Measurements from ENCODE around the gene FGF4. TPM values are rescaled to one million over a fixed set of nuclear protein-coding genes. Genes with fewer than 3 reads are reported as not detected.

FGF4 gene
- total RNA-seq, 4 donors from 2014 or later, result not detected

DNA sequence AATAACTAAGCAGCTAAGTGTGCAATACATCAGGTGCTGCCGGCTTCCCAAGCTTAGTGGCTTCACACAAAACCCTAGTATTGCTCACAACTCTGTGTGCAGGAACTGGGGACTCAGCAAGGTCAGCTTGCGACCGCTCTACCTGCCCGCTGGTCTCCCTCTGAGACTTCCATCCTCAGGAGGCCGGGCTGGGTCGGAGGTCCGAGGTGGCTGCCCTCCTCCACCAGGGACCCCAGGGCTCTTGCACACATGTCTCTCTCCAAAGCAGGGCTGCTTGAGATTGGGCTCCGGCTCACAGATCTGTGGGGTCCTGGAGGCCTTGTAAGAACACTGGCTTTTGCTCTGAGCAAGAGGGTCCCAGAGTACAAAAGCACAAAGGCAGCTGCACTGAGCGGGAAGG, 45.9 kb downstream of the FGF4 start:
- TF ChIP-seq POLR2A (IDR thresholded peaks at IDR 0.05), result no peak
- TF ChIP-seq, protein P1, sequence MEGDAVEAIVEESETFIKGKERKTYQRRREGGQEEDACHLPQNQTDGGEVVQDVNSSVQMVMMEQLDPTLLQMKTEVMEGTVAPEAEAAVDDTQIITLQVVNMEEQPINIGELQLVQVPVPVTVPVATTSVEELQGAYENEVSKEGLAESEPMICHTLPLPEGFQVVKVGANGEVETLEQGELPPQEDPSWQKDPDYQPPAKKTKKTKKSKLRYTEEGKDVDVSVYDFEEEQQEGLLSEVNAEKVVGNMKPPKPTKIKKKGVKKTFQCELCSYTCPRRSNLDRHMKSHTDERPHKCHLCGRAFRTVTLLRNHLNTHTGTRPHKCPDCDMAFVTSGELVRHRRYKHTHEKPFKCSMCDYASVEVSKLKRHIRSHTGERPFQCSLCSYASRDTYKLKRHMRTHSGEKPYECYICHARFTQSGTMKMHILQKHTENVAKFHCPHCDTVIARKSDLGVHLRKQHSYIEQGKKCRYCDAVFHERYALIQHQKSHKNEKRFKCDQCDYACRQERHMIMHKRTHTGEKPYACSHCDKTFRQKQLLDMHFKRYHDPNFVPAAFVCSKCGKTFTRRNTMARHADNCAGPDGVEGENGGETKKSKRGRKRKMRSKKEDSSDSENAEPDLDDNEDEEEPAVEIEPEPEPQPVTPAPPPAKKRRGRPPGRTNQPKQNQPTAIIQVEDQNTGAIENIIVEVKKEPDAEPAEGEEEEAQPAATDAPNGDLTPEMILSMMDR (IDR thresholded peaks at IDR 0.05), result no peak
- WGBS, 2 donors, result 89 to 93% methylated on average over 3 to 9 of the region's 9 CpGs
- no peak overlapping the region for H3K4me3 ChIP-seq (replicated peaks in 1 of 3)
- no peaks in the 10 kb centered on the region for H3K9me3 ChIP-seq
- H3K4me1 ChIP-seq, result no peaks in the 10 kb centered on the region
- DNase-seq, result no peak
- intact Hi-C loops (cut with DNase I), result no loop called here
- no peak overlapping the region for H3K27ac ChIP-seq
- H3K27me3 ChIP-seq, result no peaks in the 10 kb centered on the region
- no peaks in the 10 kb centered on the region for H3K36me3 ChIP-seq

DNA sequence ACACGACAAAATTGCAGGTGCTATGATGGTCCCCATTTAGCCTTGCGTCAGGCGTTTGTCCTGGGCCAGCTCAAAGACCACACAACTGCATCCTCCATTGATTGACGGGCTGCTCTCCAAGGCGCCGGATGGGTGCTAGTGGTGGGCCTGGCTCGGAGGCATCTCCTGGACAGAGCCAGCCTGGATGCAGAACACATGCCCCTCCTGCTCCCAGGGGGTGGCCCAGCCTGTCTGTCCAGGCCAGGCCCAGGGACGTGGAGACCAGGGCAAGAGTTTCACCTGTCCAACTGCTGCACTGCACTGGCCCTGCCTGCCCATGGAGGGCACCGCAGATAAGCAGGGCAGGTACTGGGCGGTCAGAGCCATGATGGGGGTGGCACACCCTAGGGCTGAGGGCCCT, 47.9 kb downstream of the FGF4 start:
- Histone ChIP-seq H3K4me3 (replicated peaks in 1 of 3) (no peak overlapping the region), H3K9me3 (no peaks in the 10 kb centered on the region), H3K27me3 (no peaks in the 10 kb centered on the region), H3K36me3 (no peaks in the 10 kb centered on the region), H3K27ac (no peak overlapping the region), H3K4me1 (no peaks in the 10 kb centered on the region)
- TF ChIP-seq, protein P1 (IDR thresholded peaks at IDR 0.05), result no peak
- no peak for TF ChIP-seq POLR2A (IDR thresholded peaks at IDR 0.05)
- no peak for DNase-seq
- WGBS, 2 donors, result 94 to 98% methylated on average over 5 to 10 of the region's 10 CpGs
- intact Hi-C loops (cut with DNase I), result no loop called here

DNA sequence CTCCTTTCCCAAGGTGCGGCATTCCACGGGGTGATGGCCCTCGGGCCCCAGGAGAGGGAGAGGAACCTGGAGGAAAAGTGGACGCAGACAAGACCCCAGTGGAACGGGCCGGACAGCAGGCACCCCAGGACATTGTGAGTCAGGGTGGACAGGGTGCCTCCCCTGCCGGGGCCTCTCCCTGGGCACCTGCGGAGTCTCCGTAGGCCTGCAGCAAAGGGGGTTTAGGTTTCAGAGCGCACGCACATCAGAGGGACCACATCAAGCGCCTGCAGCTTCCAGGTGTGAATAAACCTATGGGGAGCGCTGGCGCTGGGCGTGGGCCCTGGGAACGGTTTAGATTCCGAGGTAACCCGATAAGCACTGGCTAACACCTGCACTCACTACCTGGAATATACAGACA, 48.7 kb downstream of the FGF4 start:
- Histone ChIP-seq H3K9me3 (no peaks in the 10 kb centered on the region), H3K27ac (no peak overlapping the region), H3K4me3 (replicated peaks in 1 of 3) (no peak overlapping the region), H3K27me3 (no peaks in the 10 kb centered on the region), H3K4me1 (no peaks in the 10 kb centered on the region), H3K36me3 (no peaks in the 10 kb centered on the region)
- no peak for DNase-seq
- 83 to 89% methylated on average over 6 to 17 of the region's 18 CpGs for WGBS, 2 donors
- intact Hi-C loops (cut with DNase I), result no loop called here
- no peak for TF ChIP-seq POLR2A (IDR thresholded peaks at IDR 0.05)
- TF ChIP-seq, protein P1 (IDR thresholded peaks at IDR 0.05), result no peak

DNA sequence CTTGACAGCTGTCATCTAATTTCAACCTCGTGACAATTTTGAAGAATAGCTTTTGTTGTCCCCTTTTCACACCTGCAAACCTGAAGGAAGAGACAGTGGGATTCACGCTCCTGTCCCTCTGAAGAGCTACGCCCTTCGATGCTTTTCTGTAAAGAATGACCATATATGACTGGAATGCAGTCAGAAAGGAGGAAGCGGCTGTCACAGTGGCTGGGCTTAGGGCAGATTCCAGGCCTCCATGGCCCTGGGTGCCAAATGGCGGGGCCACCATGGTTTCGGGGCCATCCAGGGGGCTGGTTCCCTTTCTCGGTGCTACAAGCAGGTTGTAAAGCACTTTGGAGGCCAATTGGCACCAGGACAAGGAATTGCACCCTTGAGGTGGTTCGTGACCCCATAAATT, 49.1 kb downstream of the FGF4 start:
- intact Hi-C loops (cut with DNase I), result no loop called here
- Histone ChIP-seq H3K27ac (no peak overlapping the region), H3K9me3 (no peaks in the 10 kb centered on the region), H3K4me1 (no peaks in the 10 kb centered on the region), H3K36me3 (no peaks in the 10 kb centered on the region), H3K4me3 (replicated peaks in 1 of 3) (no peak overlapping the region), H3K27me3 (no peaks in the 10 kb centered on the region)
- DNase-seq, result no peak
- TF ChIP-seq POLR2A (IDR thresholded peaks at IDR 0.05), result no peak
- TF ChIP-seq, protein P1 (IDR thresholded peaks at IDR 0.05), result no peak
- 68 to 81% methylated on average over 9 of the region's 9 CpGs for WGBS, 2 donors

DNA sequence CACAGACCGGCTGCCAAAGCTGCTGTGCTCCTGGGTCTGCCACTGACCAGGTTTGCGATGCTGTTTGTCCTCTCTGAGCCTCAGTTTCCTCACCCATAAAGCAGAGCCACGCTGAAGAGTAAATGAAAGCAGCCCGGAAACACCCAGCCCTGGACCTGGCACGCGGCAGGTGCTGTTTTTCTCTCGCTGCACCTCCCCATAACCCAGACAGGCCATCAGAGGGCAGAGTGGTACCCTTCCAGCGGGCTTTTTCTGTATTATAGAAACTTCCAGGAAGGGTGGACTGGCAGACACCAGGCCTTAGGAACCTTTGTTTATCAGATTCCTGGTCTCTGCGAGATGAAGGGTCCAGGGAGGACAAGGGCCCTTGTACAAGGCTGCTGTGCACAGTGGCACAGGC, 53.4 kb downstream of the FGF4 start:
- WGBS, 2 donors, result 42 to 59% methylated on average over 2 to 9 of the region's 9 CpGs
- Histone ChIP-seq H3K4me1 (no peaks in the 10 kb centered on the region), H3K27me3 (no peaks in the 10 kb centered on the region), H3K27ac (no peak overlapping the region), H3K4me3 (replicated peaks in 1 of 3) (no peak overlapping the region), H3K9me3 (no peaks in the 10 kb centered on the region), H3K36me3 (no peaks in the 10 kb centered on the region)
- intact Hi-C loops (cut with DNase I), result no loop called here
- no peak for DNase-seq
- TF ChIP-seq, protein P1 (IDR thresholded peaks at IDR 0.05), result no peak
- TF ChIP-seq POLR2A (IDR thresholded peaks at IDR 0.05), result no peak
